H9 (cell line): ENCODE results near the gene GPR84. TPM values are rescaled to one million over a fixed set of nuclear protein-coding genes. Genes with fewer than 3 reads are reported as not detected.
A peak's percentile ranks its signal among the peaks of the same experiment; 100 is the strongest.

Experiments used
- DNase-seq: peaks from one replicate; pipeline ENCODE4 v3.0.0-alpha.2; 2017
- H2AFZ ChIP-seq: one replicate; pipeline ENCODE4 v1.6.1; 2013; ENCODE audit warnings: mild to moderate bottlenecking, low read length, control low read depth, moderate library complexity
- H2AK5ac ChIP-seq: 2 replicates; pipeline ENCODE4 v1.6.1; 2013; ENCODE audit warnings: low read length, control low read depth, mixed read lengths; ENCODE audit not compliant: insufficient read length
- H2BK120ac ChIP-seq: one replicate; pipeline ENCODE4 v1.6.1; 2013; ENCODE audit warnings: low read depth, mild to moderate bottlenecking, low read length, control low read depth, inconsistent platforms; ENCODE audit not compliant: poor library complexity, severe bottlenecking
- H2BK12ac ChIP-seq: 2 replicates; pipeline ENCODE4 v1.6.1; 2013; ENCODE audit warnings: low read length, control low read depth, mixed read lengths, low read depth; ENCODE audit not compliant: insufficient read length
- H2BK15ac ChIP-seq: 2 replicates; pipeline ENCODE4 v1.6.1; 2013; ENCODE audit warnings: low read depth, low read length, control low read depth
- H2BK20ac ChIP-seq: one replicate; pipeline ENCODE4 v1.6.1; 2013; ENCODE audit warnings: low read depth, mild to moderate bottlenecking, low read length, control low read depth, inconsistent platforms; ENCODE audit not compliant: poor library complexity, severe bottlenecking
- H2BK5ac ChIP-seq: 2 replicates; pipeline ENCODE4 v1.6.1; 2013; ENCODE audit warnings: low read length, control low read depth, mixed read lengths; ENCODE audit not compliant: insufficient read length
- H3K14ac ChIP-seq: 2 replicates; pipeline ENCODE4 v1.6.1; 2013; ENCODE audit warnings: low read length, control low read depth; ENCODE audit not compliant: insufficient read depth
- H3K18ac ChIP-seq: 2 replicates; pipeline ENCODE4 v1.6.1; 2013; ENCODE audit warnings: low read depth, mild to moderate bottlenecking, mixed read lengths, low read length, control low read depth; ENCODE audit not compliant: insufficient read length
- H3K23ac ChIP-seq: 2 replicates; pipeline ENCODE4 v1.6.1; 2013; ENCODE audit warnings: low read length, control low read depth, mixed read lengths, low read depth; ENCODE audit not compliant: insufficient read length
- H3K23me2 ChIP-seq: 2 replicates; pipeline ENCODE4 v1.6.1; 2013; ENCODE audit warnings: low read depth, mild to moderate bottlenecking, mixed read lengths, low read length, control low read depth; ENCODE audit not compliant: insufficient read length, poor library complexity, severe bottlenecking
- H3K27ac ChIP-seq: 2 replicates; pipeline ENCODE4 v1.5.1; 2013; ENCODE audit warnings: low read length, control low read depth, mixed read lengths, low read depth; ENCODE audit not compliant: insufficient read length
- H3K27me3 ChIP-seq: 2 replicates; pipeline ENCODE4 v1.6.1; 2013; ENCODE audit warnings: low read length, control low read depth, inconsistent platforms; ENCODE audit not compliant: insufficient read depth
- H3K4ac ChIP-seq: 2 replicates; pipeline ENCODE4 v1.6.1; 2013; ENCODE audit warnings: low read depth, mild to moderate bottlenecking, control low read depth, inconsistent platforms, low read length, moderate library complexity
- H3K4me1 ChIP-seq: 2 replicates; pipeline ENCODE4 v1.6.1; 2013; ENCODE audit warnings: low read length, control low read depth, inconsistent platforms; ENCODE audit not compliant: insufficient read depth
- H3K4me2 ChIP-seq: 2 replicates; pipeline ENCODE4 v1.6.1; 2013; ENCODE audit warnings: low read length, control low read depth, mixed read lengths; ENCODE audit not compliant: insufficient read length, insufficient read depth
- H3K56ac ChIP-seq: 2 replicates; pipeline ENCODE4 v1.6.1; 2013; ENCODE audit warnings: low read depth, mild to moderate bottlenecking, mixed read lengths, low read length, control low read depth; ENCODE audit not compliant: insufficient read length
- H3K79me1 ChIP-seq: 2 replicates; pipeline ENCODE4 v1.6.1; 2013; ENCODE audit warnings: low read depth, mild to moderate bottlenecking, moderate library complexity, low read length, control low read depth, inconsistent platforms; ENCODE audit not compliant: insufficient read depth, poor library complexity, severe bottlenecking
- H3K79me2 ChIP-seq: 2 replicates; pipeline ENCODE4 v1.6.1; 2013; ENCODE audit warnings: low read length, control low read depth, inconsistent platforms; ENCODE audit not compliant: insufficient read depth
- H3K9ac ChIP-seq: 2 replicates; pipeline ENCODE4 v1.6.1; 2013; ENCODE audit warnings: low read length, control low read depth, mixed read lengths; ENCODE audit not compliant: insufficient read length; ENCODE audit errors: extremely low read depth
- H3K9me3 ChIP-seq: one replicate; pipeline ENCODE4 v1.6.1; 2013; ENCODE audit warnings: low read depth, low read length, inconsistent platforms; ENCODE audit not compliant: control insufficient read depth
- H3T11ph ChIP-seq: one replicate; pipeline ENCODE4 v1.6.1; 2013; ENCODE audit warnings: mild to moderate bottlenecking, low read length, control low read depth, inconsistent platforms
- H4K20me1 ChIP-seq: one replicate; pipeline ENCODE4 v1.6.1; 2013; ENCODE audit not compliant: control insufficient read depth, insufficient read length, insufficient read depth
- H4K5ac ChIP-seq: 2 replicates; pipeline ENCODE4 v1.6.1; 2013; ENCODE audit warnings: low read depth, mild to moderate bottlenecking, mixed read lengths, low read length, control low read depth; ENCODE audit not compliant: insufficient read length
- H4K8ac ChIP-seq: replicated peaks from 2 replicates; pipeline ENCODE4 v1.6.1; 2013; ENCODE audit warnings: low read length, control low read depth, mixed read lengths, low read depth; ENCODE audit not compliant: insufficient read length
- H4K91ac ChIP-seq: 2 replicates; pipeline ENCODE4 v1.6.1; 2013; ENCODE audit warnings: low read depth, mild to moderate bottlenecking, moderate library complexity, mixed read lengths, low read length, control low read depth; ENCODE audit not compliant: insufficient read length
- H3K27ac Mint-ChIP-seq, 3 experiments: 2 replicates in 2 of 3; 3 replicates in 1 of 3; pipeline ENCODE4 v1.8.0; 2020 to 2021; ENCODE audit warnings: mixed read lengths in 3 of 3, mild to moderate bottlenecking in 1 of 3, moderate library complexity in 1 of 3
- H3K27me3 Mint-ChIP-seq: 2 replicates; pipeline ENCODE4 v1.8.0; 2021; ENCODE audit warnings: low read depth, mild to moderate bottlenecking, moderate library complexity, mixed read lengths
- H3K36me3 Mint-ChIP-seq, 3 experiments: 2 replicates in 2 of 3; 3 replicates in 1 of 3; pipeline ENCODE4 v1.8.0; 2020 to 2021; ENCODE audit warnings: low read depth in 3 of 3, mixed read lengths in 3 of 3; ENCODE audit not compliant: insufficient read depth in 1 of 3
- H3K4me1 Mint-ChIP-seq, 2 experiments: 2 replicates each; pipeline ENCODE4 v1.8.0; 2020; ENCODE audit warnings: mixed read lengths in 2 of 2
- H3K4me3 Mint-ChIP-seq, 2 experiments: 2 replicates in 1 of 2; 3 replicates in 1 of 2; pipeline ENCODE4 v1.8.0; 2020 to 2021; ENCODE audit warnings: mild to moderate bottlenecking in 2 of 2, mixed read lengths in 2 of 2, moderate library complexity in 1 of 2
- H3K9me3 Mint-ChIP-seq, 2 experiments: 2 replicates in 1 of 2; 3 replicates in 1 of 2; pipeline ENCODE4 v1.8.0; 2020; ENCODE audit warnings: mild to moderate bottlenecking in 2 of 2, mixed read lengths in 2 of 2, moderate library complexity in 1 of 2
- CTCF ChIP-seq: fragments of 200-600 bp; sonication (generic); conservative IDR thresholded peaks from 3 replicates; pipeline ENCODE4 v1.8.0; 2021; ENCODE audit warnings: antibody characterized with exemption, mild to moderate bottlenecking
- WGBS: extraction: QIAGEN DNeasy Blood & Tissue Kit; methylation state at CpG from one replicate; pipeline ENCODE4 v1.1.7; 2013; ENCODE audit warnings: missing lambda C conversion rate, low lambda C conversion rate, mixed read lengths; ENCODE audit not compliant: insufficient read length; ENCODE audit errors: extremely low coverage; 5-methylcytosine and 5-hydroxymethylcytosine counted together
- total RNA-seq: library from RNA; stranded (reverse); gene quantifications from 2 replicates; pipeline ENCODE4 v1.2.1, GENCODE V29; 2021

The GPR84 gene
- total RNA-seq, 1 experiment from 2014 or later, result not detected

GRCh38 chr12:54387114-54387467 lies 22.8 kb upstream of the GPR84 start:
- Histone ChIP-seq H3K27me3 (no peaks in the 10 kb centered on the region), H3K9ac (no peak overlapping the region), H2AFZ (no peak overlapping the region), H4K20me1 (no peaks in the 10 kb centered on the region), H3K14ac (no peak overlapping the region), H3K18ac (peak overlapping the region; percentile 0), H3K4me2 (no peak overlapping the region), H2BK15ac (no peak overlapping the region), H4K91ac (no peak overlapping the region), H2BK20ac (no peak overlapping the region), H3K23ac (no peak overlapping the region), H2BK12ac (no peak overlapping the region), H3K79me2 (no peaks in the 10 kb centered on the region; the same call in 1 of the 2 replicates), H4K5ac (no peak overlapping the region), H3K56ac (no peak overlapping the region), H2BK5ac (no peak overlapping the region), H3K27ac (no peak overlapping the region), H3K23me2 (peaks cover 26% of the 10 kb centered on the region), H2AK5ac (no peak overlapping the region), H3T11ph (no peak overlapping the region), H3K4me1 (peaks cover 31% of the 10 kb centered on the region), H3K79me1 (no peaks in the 10 kb centered on the region), H2BK120ac (no peak overlapping the region), H4K8ac (no peak overlapping the region), H3K4ac (no peak overlapping the region), H3K9me3 (no peaks in the 10 kb centered on the region)
- H3K4me3 Mint-ChIP-seq, result peak overlapping the region in 1 of 2 experiments; percentile 3; a peak in 1 of 5 replicates
- peak overlapping the region in 2 of 3 experiments; percentile 76 to 85; a peak in 3 of 7 replicates for H3K27ac Mint-ChIP-seq
- no peak for TF ChIP-seq CTCF
- H3K9me3 Mint-ChIP-seq, result no peaks in the 10 kb centered on the region
- no CpG with 5 or more reads among the region's 3 CpGs for WGBS
- H3K4me1 Mint-ChIP-seq, result peaks cover 68 to 73% of the 10 kb centered on the region in 2 experiments
- peaks cover 2 to 11% (median 6%) of the 10 kb centered on the region in 3 experiments; a peak in 6 of 7 replicates for H3K36me3 Mint-ChIP-seq
- peaks cover 7% of the 10 kb centered on the region for H3K27me3 Mint-ChIP-seq
- no peak for DNase-seq
